ENCODE data around the gene SCARB1. TPM values are rescaled to one million over a fixed set of nuclear protein-coding genes. Genes with fewer than 3 reads are reported as not detected.

The SCARB1 gene
- total and polyA plus RNA-seq, 2 donors (not counting 3 experiments of a cell fraction or from before 2014, with no cell fraction given), result 125 to 141 TPM

DNA sequence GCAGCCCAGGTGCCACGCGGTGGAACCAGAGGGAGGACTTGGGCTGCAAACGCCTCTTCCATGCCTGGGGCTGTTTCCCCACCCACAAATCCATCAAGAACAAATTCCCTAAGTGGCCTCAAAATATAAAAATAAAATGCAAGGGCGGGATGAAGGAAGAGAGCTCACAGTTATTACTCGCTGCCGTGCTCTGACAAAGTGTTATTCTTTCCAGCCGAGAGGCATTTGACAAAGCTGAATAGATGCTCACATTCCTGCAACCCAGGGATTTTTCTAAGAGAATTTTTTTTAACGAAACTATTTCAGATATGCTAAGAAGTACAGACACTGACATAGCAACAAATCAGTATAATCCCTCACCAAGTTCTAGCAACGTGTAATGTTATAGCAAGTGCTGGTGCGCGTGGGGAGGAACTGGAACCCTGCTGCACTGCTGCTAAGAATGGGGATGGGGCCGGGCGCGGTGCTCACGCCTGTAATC is 70.7 kb downstream of the SCARB1 start:
- no peak overlapping the region for H3K27ac ChIP-seq (ENCODE audit: insufficient read depth, low read depth, low read length)

More for the DNA sequence above, 70.7 kb downstream of the SCARB1 start:
- DNase-seq (ENCODE audit: low read depth, low spot score) (no peak), FAIRE-seq (no peak)
- dilution Hi-C loops (cut with MboI; ENCODE audit: extremely low pct_ligation_motif_present, low sequenced_read_pairs), result no loop called here
- intact Hi-C loops (cut with micrococcal nuclease), result no loop called here
- H3K4me2 ChIP-seq (ENCODE audit: insufficient read depth, low read length), result no peak overlapping the region
- H3K36me3 ChIP-seq (ENCODE audit: control insufficient read depth in 2 of 2, extremely low read depth in 1 of 2, insufficient read depth in 2 of 2, low read length in 2 of 2), result peaks cover 2 to 9% of the 10 kb centered on the region in 2 experiments
- H3K4me3 ChIP-seq (replicated peaks in 1 of 3; ENCODE audit: insufficient read depth in 1 of 3, low read depth in 1 of 3, low read length in 3 of 3), result no peak overlapping the region
- H3K9me1 ChIP-seq (replicated peaks; ENCODE audit: control insufficient read depth, extremely low read depth, insufficient read depth, low read length), result no peaks in the 10 kb centered on the region
- no peak overlapping the region for H2AFZ ChIP-seq (ENCODE audit: low read depth, low read length)
- H4K20me1 ChIP-seq (replicated peaks; ENCODE audit: control insufficient read depth, extremely low read depth, insufficient read depth, low read length), result no peaks in the 10 kb centered on the region
- H3K79me2 ChIP-seq (ENCODE audit: control insufficient read depth, insufficient read depth, low read length), result no peaks in the 10 kb centered on the region
- H3K4me1 ChIP-seq (ENCODE audit: control insufficient read depth, extremely low read depth, insufficient read depth, low read length), result no peaks in the 10 kb centered on the region
- no TSS peak for BruUV-seq (replicated peaks)
- H3K9me3 ChIP-seq (replicated peaks; ENCODE audit: control insufficient read depth, insufficient read depth, low read length), result no peaks in the 10 kb centered on the region
- no peaks in the 10 kb centered on the region for H3K27me3 ChIP-seq (ENCODE audit: control insufficient read depth in 2 of 2, insufficient read depth in 2 of 2, low read length in 2 of 2)
- CTCF ChIA-PET, result interaction anchor here (0.7 to 1.5 kb wide), 3 partner anchors 53 to 114 kb away, joined by 3 to 5 read pairs (median 3); no protein-coding TSS in a partner anchor
- POLR2A ChIA-PET, result no interaction called here
- TF ChIP-seq, protein P1, sequence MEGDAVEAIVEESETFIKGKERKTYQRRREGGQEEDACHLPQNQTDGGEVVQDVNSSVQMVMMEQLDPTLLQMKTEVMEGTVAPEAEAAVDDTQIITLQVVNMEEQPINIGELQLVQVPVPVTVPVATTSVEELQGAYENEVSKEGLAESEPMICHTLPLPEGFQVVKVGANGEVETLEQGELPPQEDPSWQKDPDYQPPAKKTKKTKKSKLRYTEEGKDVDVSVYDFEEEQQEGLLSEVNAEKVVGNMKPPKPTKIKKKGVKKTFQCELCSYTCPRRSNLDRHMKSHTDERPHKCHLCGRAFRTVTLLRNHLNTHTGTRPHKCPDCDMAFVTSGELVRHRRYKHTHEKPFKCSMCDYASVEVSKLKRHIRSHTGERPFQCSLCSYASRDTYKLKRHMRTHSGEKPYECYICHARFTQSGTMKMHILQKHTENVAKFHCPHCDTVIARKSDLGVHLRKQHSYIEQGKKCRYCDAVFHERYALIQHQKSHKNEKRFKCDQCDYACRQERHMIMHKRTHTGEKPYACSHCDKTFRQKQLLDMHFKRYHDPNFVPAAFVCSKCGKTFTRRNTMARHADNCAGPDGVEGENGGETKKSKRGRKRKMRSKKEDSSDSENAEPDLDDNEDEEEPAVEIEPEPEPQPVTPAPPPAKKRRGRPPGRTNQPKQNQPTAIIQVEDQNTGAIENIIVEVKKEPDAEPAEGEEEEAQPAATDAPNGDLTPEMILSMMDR (IDR thresholded peaks at IDR 0.05; ENCODE audit: extremely low read depth in 1 of 2, insufficient read depth in 1 of 2, low read depth in 1 of 2, low read length in 2 of 2), result no peak
- TF ChIP-seq POLR2A (IDR thresholded peaks at IDR 0.05; ENCODE audit: low read depth, low read length), result no peak
- no peak for TF ChIP-seq GATA2 (IDR thresholded peaks at IDR 0.05; ENCODE audit: insufficient read depth, insufficient read length, low read depth, low read length)
- no peak for TF ChIP-seq FOS (IDR thresholded peaks at IDR 0.05; ENCODE audit: borderline replicate concordance, insufficient read depth, low read length)
- no peak for TF ChIP-seq MYC (IDR thresholded peaks at IDR 0.05; ENCODE audit: low read depth, low read length)
- TF ChIP-seq EZH2 (IDR thresholded peaks at IDR 0.05; ENCODE audit: borderline replicate concordance, low read depth, low read length, severe bottlenecking), result no peak
- no peak for TF ChIP-seq JUN (IDR thresholded peaks at IDR 0.05; ENCODE audit: borderline replicate concordance, insufficient read depth, insufficient read length, low read depth)
- TF ChIP-seq, protein P2, sequence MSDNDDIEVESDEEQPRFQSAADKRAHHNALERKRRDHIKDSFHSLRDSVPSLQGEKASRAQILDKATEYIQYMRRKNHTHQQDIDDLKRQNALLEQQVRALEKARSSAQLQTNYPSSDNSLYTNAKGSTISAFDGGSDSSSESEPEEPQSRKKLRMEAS (IDR thresholded peaks at IDR 0.05; ENCODE audit: insufficient read depth, insufficient read length), result no peak
- H3K9ac ChIP-seq (replicated peaks; ENCODE audit: extremely low read depth, insufficient read depth, low read length), result no peak overlapping the region
